ENCODE data around the gene SLC6A18. TPM values are rescaled to one million over a fixed set of nuclear protein-coding genes. Genes with fewer than 3 reads are reported as not detected.

Gene SLC6A18
- total and polyA plus RNA-seq, 5 experiments from 2014 or later, result not detected

GRCh38 chr5:1192971-1193590, 32.1 kb upstream of the SLC6A18 start:
- ATAC-seq (no peak), DNase-seq (peak in 1 of 10 donors; percentile 49)
- POLR2A ChIA-PET, result no interaction called here
- H3K4me3 Mint-ChIP-seq, result no peak overlapping the region
- peaks cover 20 to 46% (median 28%) of the 10 kb centered on the region in 5 donors for H3K27me3 Mint-ChIP-seq
- H3K27ac Mint-ChIP-seq, result peak overlapping the region in 1 of 10 donors; percentile 46
- H3K9me3 Mint-ChIP-seq, result no peaks in the 10 kb centered on the region
- H3K4me1 Mint-ChIP-seq, result peaks cover 0 to 6% (median under 1%) of the 10 kb centered on the region in 4 donors
- H3K36me3 Mint-ChIP-seq, result no peaks in the 10 kb centered on the region

- ATAC-seq (no peak), DNase-seq (peak in 1 of 10 donors; percentile 34)
- Mint-ChIP-seq H3K4me1 (peaks cover 0 to 6% (median under 1%) of the 10 kb centered on the region in 4 donors), H3K27me3 (peaks cover 19 to 42% (median 24%) of the 10 kb centered on the region in 5 donors), H3K36me3 (no peaks in the 10 kb centered on the region), H3K4me3 (no peak overlapping the region), H3K9me3 (no peaks in the 10 kb centered on the region), H3K27ac (no peak overlapping the region)
- POLR2A ChIA-PET, result no interaction called here
Measured at GRCh38 chr5:1193591-1193985, 31.6 kb upstream of the SLC6A18 start.

- H3K4me3 Mint-ChIP-seq, result no peak overlapping the region
- H3K27me3 Mint-ChIP-seq, result peaks cover 13 to 34% (median 19%) of the 10 kb centered on the region in 5 donors
- POLR2A ChIA-PET, result no interaction called here
- no peak for DNase-seq
- no peak for ATAC-seq
- H3K9me3 Mint-ChIP-seq, result no peaks in the 10 kb centered on the region
- no peak overlapping the region for H3K27ac Mint-ChIP-seq
- no peaks in the 10 kb centered on the region for H3K36me3 Mint-ChIP-seq
- H3K4me1 Mint-ChIP-seq, result peaks cover 0 to 6% (median under 1%) of the 10 kb centered on the region in 4 donors
Measured at GRCh38 chr5:1194378-1194777, 30.8 kb upstream of the SLC6A18 start.

GRCh38 chr5:1195439-1195838, 29.7 kb upstream of the SLC6A18 start:
- H3K36me3 Mint-ChIP-seq, result no peaks in the 10 kb centered on the region
- no peak overlapping the region for H3K4me3 Mint-ChIP-seq
- H3K4me1 Mint-ChIP-seq, result peaks cover 0 to 6% (median under 1%) of the 10 kb centered on the region in 4 donors
- DNase-seq (peak in 1 of 10 donors; percentile 41), ATAC-seq (no peak)
- H3K27ac Mint-ChIP-seq, result no peak overlapping the region
- POLR2A ChIA-PET, result no interaction called here
- no peaks in the 10 kb centered on the region for H3K9me3 Mint-ChIP-seq
- peaks cover 6 to 24% (median 9%) of the 10 kb centered on the region in 5 donors for H3K27me3 Mint-ChIP-seq

- Mint-ChIP-seq H3K27me3 (peaks cover 1 to 21% (median 5%) of the 10 kb centered on the region in 5 donors), H3K4me1 (peaks cover 0 to 4% (median under 1%) of the 10 kb centered on the region in 4 donors), H3K27ac (no peak overlapping the region), H3K4me3 (no peak overlapping the region), H3K36me3 (no peaks in the 10 kb centered on the region), H3K9me3 (no peaks in the 10 kb centered on the region)
- POLR2A ChIA-PET, result no interaction called here
- no peak for DNase-seq
- ATAC-seq, result no peak
Measured at GRCh38 chr5:1195916-1196315, 29.3 kb upstream of the SLC6A18 start.

GRCh38 chr5:1196562-1196961, 28.6 kb upstream of the SLC6A18 start:
- DNase-seq (peak in 1 of 10 donors; percentile 6), ATAC-seq (no peak)
- Mint-ChIP-seq H3K9me3 (no peaks in the 10 kb centered on the region), H3K36me3 (no peaks in the 10 kb centered on the region), H3K4me3 (no peak overlapping the region), H3K27me3 (peaks cover 0 to 19% (median 3%) of the 10 kb centered on the region in 5 donors), H3K27ac (no peak overlapping the region), H3K4me1 (peaks cover 0 to 3% (median under 1%) of the 10 kb centered on the region in 4 donors)
- POLR2A ChIA-PET, result no interaction called here

GRCh38 chr5:1197876-1198666, 27.1 kb upstream of the SLC6A18 start:
- H3K4me3 Mint-ChIP-seq, result no peak overlapping the region
- DNase-seq (peak in 1 of 10 donors; percentile 49), ATAC-seq (no peak)
- peaks cover 0 to 17% (median 3%) of the 10 kb centered on the region in 5 donors for H3K27me3 Mint-ChIP-seq
- no peak overlapping the region for H3K27ac Mint-ChIP-seq
- POLR2A ChIA-PET, result no interaction called here
- peaks cover 0 to 3% (median under 1%) of the 10 kb centered on the region in 4 donors for H3K4me1 Mint-ChIP-seq
- H3K36me3 Mint-ChIP-seq, result no peaks in the 10 kb centered on the region
- no peaks in the 10 kb centered on the region for H3K9me3 Mint-ChIP-seq

- no peak for DNase-seq
Measured at GRCh38 chr5:1199340-1199648, 25.9 kb upstream of the SLC6A18 start.

GRCh38 chr5:1199649-1200494, 25.3 kb upstream of the SLC6A18 start:
- POLR2A ChIA-PET, result no interaction called here
- ATAC-seq (no peak), DNase-seq (peak in 1 of 10 donors; percentile 44)
- Mint-ChIP-seq H3K27me3 (peaks cover under 1 to 15% (median 3%) of the 10 kb centered on the region in 5 donors), H3K4me3 (no peak overlapping the region), H3K27ac (no peak overlapping the region), H3K36me3 (no peaks in the 10 kb centered on the region), H3K9me3 (no peaks in the 10 kb centered on the region), H3K4me1 (peaks cover 0 to 3% (median under 1%) of the 10 kb centered on the region in 4 donors)

More at GRCh38 chr5:1199340-1199648, 25.9 kb upstream of the SLC6A18 start:
- Mint-ChIP-seq H3K27me3 (peaks cover 0 to 15% (median 3%) of the 10 kb centered on the region in 5 donors), H3K27ac (no peak overlapping the region), H3K4me1 (peaks cover 0 to 3% (median under 1%) of the 10 kb centered on the region in 4 donors), H3K36me3 (no peaks in the 10 kb centered on the region), H3K4me3 (no peak overlapping the region), H3K9me3 (no peaks in the 10 kb centered on the region)
- no peak for ATAC-seq
- POLR2A ChIA-PET, result no interaction called here

GRCh38 chr5:1200495-1201326, 24.5 kb upstream of the SLC6A18 start:
- POLR2A ChIA-PET, result no interaction called here
- H3K4me3 Mint-ChIP-seq, result no peak overlapping the region
- H3K4me1 Mint-ChIP-seq, result peaks cover 0 to 3% (median under 1%) of the 10 kb centered on the region in 4 donors
- peaks cover 2 to 10% (median 4%) of the 10 kb centered on the region in 5 donors for H3K27me3 Mint-ChIP-seq
- H3K36me3 Mint-ChIP-seq, result no peaks in the 10 kb centered on the region
- no peak overlapping the region for H3K27ac Mint-ChIP-seq
- DNase-seq (peak in 2 of 10 donors; percentile 3 to 62), ATAC-seq (no peak)
- no peaks in the 10 kb centered on the region for H3K9me3 Mint-ChIP-seq

- no peak for ATAC-seq
- POLR2A ChIA-PET, result no interaction called here
- Mint-ChIP-seq H3K9me3 (no peaks in the 10 kb centered on the region), H3K27ac (no peak within 1 kb of the TSS), H3K36me3 (no peaks in the 10 kb centered on the region), H3K4me3 (no peak within 1 kb of the TSS), H3K27me3 (peaks cover 2 to 9% (median 8%) of the 10 kb centered on the region in 5 donors), H3K4me1 (peaks cover 0 to 2% (median under 1%) of the 10 kb centered on the region in 4 donors)
- peak in 2 of 10 donors; percentile 2 to 45 for DNase-seq
Measured at GRCh38 chr5:1201327-1202025, 23.7 kb upstream of the SLC6A18 start, which contains the start of gene SLC6A19. Gene SLC6A19, plus strand, starts transcription at chr5:1201595. Its CDS starts 56 bp downstream, at chr5:1201651.
